ENCODE results near the gene ZNF14.
"Not testable (repeated sequence)": the region's sequence is repeated elsewhere in the genome, so short reads cannot be mapped to it uniquely, and the experiment has no call there.

ZNF14 gene

GRCh38 chr19:19686580-19686979, 46.3 kb downstream of the ZNF14 start:
- no peak for DNase-seq

GRCh38 chr19:19686119-19686518, 46.8 kb downstream of the ZNF14 start:
- not testable (repeated sequence) for DNase-seq

- no peak for DNase-seq
Measured at GRCh38 chr19:19679176-19680073, 53.5 kb downstream of the ZNF14 start.

- no peak for DNase-seq
Measured at GRCh38 chr19:19677579-19677978, 55.3 kb downstream of the ZNF14 start.

- DNase-seq: no peak
Measured at GRCh38 chr19:19674315-19674714, 58.6 kb downstream of the ZNF14 start.

- DNase-seq: no peak
Measured at GRCh38 chr19:19672816-19673215, 60.1 kb downstream of the ZNF14 start.

GRCh38 chr19:19670070-19670551, 62.8 kb downstream of the ZNF14 start:
- DNase-seq: no peak

- peak; percentile 90 for DNase-seq
Measured at GRCh38 chr19:19668230-19669012, 64.5 kb downstream of the ZNF14 start, which contains the start of gene ZNF101. Gene ZNF101, plus strand, starts transcription at chr19:19668839. Its CDS starts 125 bp downstream, at chr19:19668964.

GRCh38 chr19:19665420-19665948, 67.4 kb downstream of the ZNF14 start:
- DNase-seq: not testable (repeated sequence)

GRCh38 chr19:19663256-19664120, 69.4 kb downstream of the ZNF14 start, which contains the start of gene ATP13A1:
Gene ATP13A1, minus strand, starts transcription at chr19:19663676. Its CDS starts 10 bp downstream, at chr19:19663666.
- DNase-seq: peak; percentile 93

- no peak for DNase-seq
Measured at GRCh38 chr19:19662871-19663255, 70.0 kb downstream of the ZNF14 start.

- DNase-seq: no peak
Measured at GRCh38 chr19:19662344-19662743, 70.6 kb downstream of the ZNF14 start.

GRCh38 chr19:19661675-19662251, 71.1 kb downstream of the ZNF14 start:
- DNase-seq: peak; percentile 36

- DNase-seq: no peak
Measured at GRCh38 chr19:19661141-19661674, 71.7 kb downstream of the ZNF14 start.
